Body of pancreas (tissue), 4 donors: ENCODE results near the gene PGLYRP1. TPM values are rescaled to one million over a fixed set of nuclear protein-coding genes. Genes with fewer than 3 reads are reported as not detected.

Experiments
- ATAC-seq: fragments of 150-250 bp; one replicate; pipeline ENCODE4 v1.9.1; 2016
- DNase-seq, 4 donors: peaks; one replicate each; pipeline ENCODE4 v3.0.0-alpha.2; 2019
- H3K27ac ChIP-seq, 4 donors: fragments of 200-600 bp; sonication (generic); 1 replicate in 3 of 4; 2 replicates in 1 of 4; pipeline versions ENCODE4 v1.5.1 to v1.6.1; 2016 to 2019; ENCODE audit warnings: mild to moderate bottlenecking in 1 of 4, mixed read lengths in 1 of 4, moderate library complexity in 1 of 4
- H3K27me3 ChIP-seq, 2 donors: fragments of 200-600 bp; sonication (generic); one replicate each; pipeline ENCODE4 v1.6.0; 2016; ENCODE audit warnings: mild to moderate bottlenecking in 1 of 2
- H3K36me3 ChIP-seq, 2 donors: fragments of 200-600 bp; sonication (generic); replicated peaks in 1 of 2; 2 replicates each; pipeline ENCODE4 v1.5.1; 2016; ENCODE audit warnings: low read depth in 2 of 2; ENCODE audit not compliant: insufficient read depth in 1 of 2
- H3K4me1 ChIP-seq: fragments of 200-600 bp; sonication (generic); one replicate; pipeline ENCODE4 v1.6.0; 2016
- H3K4me3 ChIP-seq, 2 donors: fragments of 200-600 bp; sonication (generic); 1 replicate in 1 of 2; 2 replicates in 1 of 2; pipeline ENCODE4 v1.5.1; 2016 to 2019
- H3K9me3 ChIP-seq, 3 donors: fragments of 200-600 bp; sonication (generic); 1 replicate in 2 of 3; 2 replicates in 1 of 3; pipeline ENCODE4 v1.5.1; 2016
- POLR2A ChIP-seq, 3 donors: fragments of 450-650 bp; IDR thresholded peaks; one replicate each; pipeline ENCODE4 v1.6.1; 2016; ENCODE audit warnings: antibody characterized with exemption in 3 of 3, mild to moderate bottlenecking in 2 of 3
- WGBS, 2 donors: methylation state at CpG; one replicate each; pipeline ENCODE4 v1.1.5; 2017; 5-methylcytosine and 5-hydroxymethylcytosine counted together
- intact Hi-C: fragments of 100-400 bp; cut with DNase I; formaldehyde crosslinking; loops from one replicate; pipeline ENCODE4 v1.15.1; 2023
- microRNA counts, 2 donors: library from miRNA; unstranded; fragments of <30 nt; microRNA quantifications; one replicate each; lab custom pipeline; 2017
- microRNA-seq, 2 donors: library from miRNA; unstranded; fragments of <30 nt; microRNA quantifications; one replicate each; pipeline ENCODE4, GENCODE V29; 2016; ENCODE audit warnings: borderline number of aligned reads in 2 of 2, borderline replicate concordance in 2 of 2
- small RNA-seq: library from RNA; depleted of rRNA; stranded (forward); fragments of <200 nt; gene quantifications from one replicate; pipeline ENCODE3, GENCODE V24; 2016
- total RNA-seq, 2 donors: library from RNA; depleted of rRNA; stranded (reverse); fragments of >200 nt; gene quantifications; one replicate each; pipeline ENCODE4 v1.1.0, GENCODE V29; 2016
- TF ChIP-seq, protein P1 (sequence below), 7 experiments: fragments of 450-650 bp in 4 of 7; fragments of 200-600 bp in 3 of 7; sonication (generic) in 3 of 7; IDR thresholded peaks; one replicate each; pipeline ENCODE4 v1.5.1; 2016 to 2019; ENCODE audit warnings: antibody characterized with exemption in 7 of 7

PGLYRP1 gene
- total RNA-seq, 2 donors from 2014 or later = not detected

DNA sequence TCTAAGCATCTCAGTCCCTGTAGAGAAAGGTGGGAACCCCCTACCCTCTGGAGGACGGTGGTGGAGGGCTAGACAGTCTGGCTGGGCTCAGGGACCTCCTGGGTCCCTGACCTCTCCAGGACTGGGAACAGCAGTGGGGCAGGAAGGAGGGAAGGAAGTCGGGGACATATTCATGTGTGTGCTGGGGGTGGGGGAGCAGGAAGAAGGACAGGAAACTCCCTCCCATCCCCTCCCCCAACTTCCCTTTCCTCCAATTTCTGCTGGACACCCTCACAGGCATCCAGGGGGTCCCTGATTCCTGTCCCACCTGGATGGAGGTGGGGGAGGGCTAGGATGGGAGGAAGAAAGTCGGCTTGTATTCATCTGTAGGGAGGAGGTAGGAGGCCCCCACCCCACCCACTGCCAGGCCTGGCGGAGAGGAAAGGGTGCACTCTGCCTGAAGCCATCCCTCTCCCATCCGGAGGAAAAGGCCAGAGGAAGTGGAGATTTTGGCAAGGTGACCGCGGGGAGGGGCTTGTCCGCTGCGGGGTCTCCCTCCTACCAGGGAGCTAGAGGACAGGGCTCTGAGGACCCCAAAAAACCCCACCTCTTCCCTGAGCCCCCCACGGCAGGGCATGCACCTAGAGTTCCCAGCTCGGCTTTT, 51.5 kb downstream of the PGLYRP1 start:
- Histone ChIP-seq H3K27me3 (no peaks in the 10 kb centered on the region), H3K27ac (no peak overlapping the region), H3K36me3 (no peaks in the 10 kb centered on the region), H3K4me1 (peaks cover 7% of the 10 kb centered on the region), H3K9me3 (no peaks in the 10 kb centered on the region), H3K4me3 (no peak overlapping the region)
- TF ChIP-seq POLR2A (IDR thresholded peaks at IDR 0.05) = no peak
- TF ChIP-seq, protein P1, sequence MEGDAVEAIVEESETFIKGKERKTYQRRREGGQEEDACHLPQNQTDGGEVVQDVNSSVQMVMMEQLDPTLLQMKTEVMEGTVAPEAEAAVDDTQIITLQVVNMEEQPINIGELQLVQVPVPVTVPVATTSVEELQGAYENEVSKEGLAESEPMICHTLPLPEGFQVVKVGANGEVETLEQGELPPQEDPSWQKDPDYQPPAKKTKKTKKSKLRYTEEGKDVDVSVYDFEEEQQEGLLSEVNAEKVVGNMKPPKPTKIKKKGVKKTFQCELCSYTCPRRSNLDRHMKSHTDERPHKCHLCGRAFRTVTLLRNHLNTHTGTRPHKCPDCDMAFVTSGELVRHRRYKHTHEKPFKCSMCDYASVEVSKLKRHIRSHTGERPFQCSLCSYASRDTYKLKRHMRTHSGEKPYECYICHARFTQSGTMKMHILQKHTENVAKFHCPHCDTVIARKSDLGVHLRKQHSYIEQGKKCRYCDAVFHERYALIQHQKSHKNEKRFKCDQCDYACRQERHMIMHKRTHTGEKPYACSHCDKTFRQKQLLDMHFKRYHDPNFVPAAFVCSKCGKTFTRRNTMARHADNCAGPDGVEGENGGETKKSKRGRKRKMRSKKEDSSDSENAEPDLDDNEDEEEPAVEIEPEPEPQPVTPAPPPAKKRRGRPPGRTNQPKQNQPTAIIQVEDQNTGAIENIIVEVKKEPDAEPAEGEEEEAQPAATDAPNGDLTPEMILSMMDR (IDR thresholded peaks at IDR 0.05) = no peak
- ATAC-seq = no peak
- 6 to 10% methylated on average over 9 to 11 of the region's 11 CpGs for WGBS, 2 donors
- DNase-seq = no peak
- intact Hi-C loops = no loop called here

DNA sequence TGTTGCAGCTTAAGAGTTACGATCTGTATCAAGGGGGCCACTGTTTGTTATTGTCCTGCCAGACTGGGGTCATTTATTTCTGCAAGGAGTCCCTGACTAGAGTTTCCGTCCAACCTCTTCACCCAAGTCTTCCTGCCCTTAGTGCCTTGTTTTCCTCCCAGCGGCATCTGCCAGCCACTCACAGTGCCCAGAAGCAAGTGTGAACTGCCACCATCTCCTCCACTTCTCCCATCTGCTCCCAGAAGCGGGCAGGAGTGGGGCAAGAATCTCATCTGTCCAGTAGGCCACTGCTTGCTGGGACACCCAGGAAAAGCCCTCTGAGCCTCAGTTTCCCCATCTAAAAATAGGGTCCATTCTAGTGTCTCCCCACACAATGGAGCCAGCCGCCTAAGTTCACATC, 53.2 kb downstream of the PGLYRP1 start:
- intact Hi-C loops = no loop called here

More for the DNA sequence above, 53.2 kb downstream of the PGLYRP1 start:
- 49 to 57% methylated on average over 5 of the region's 5 CpGs for WGBS, 2 donors
- TF ChIP-seq, protein P1 (IDR thresholded peaks at IDR 0.05) = no peak
- TF ChIP-seq POLR2A (IDR thresholded peaks at IDR 0.05) = no peak
- Histone ChIP-seq H3K27me3 (no peaks in the 10 kb centered on the region), H3K9me3 (no peaks in the 10 kb centered on the region), H3K36me3 (no peaks in the 10 kb centered on the region), H3K4me3 (no peak overlapping the region), H3K4me1 (peaks cover 7% of the 10 kb centered on the region), H3K27ac (no peak overlapping the region)
- ATAC-seq = no peak
- DNase-seq = no peak

MicroRNAs within 50 kb of the gene (microRNA counts, 767-probe panel; counts per million panel counts)
- microRNA hsa-miR-769-3p (lab: Ali Mortazavi, UCI) = 0 to 736 counts per million in 2 donors
- 0 to 736 counts per million in 2 donors for microRNA hsa-miR-769-5p (lab: Ali Mortazavi, UCI)

Small RNA genes within 50 kb of the gene (microRNA-seq; reads per million reads assigned to microRNA genes)
- 26.5 to 41.9 reads per million in 2 donors for gene MIR769

Small RNA genes within 50 kb of the gene (small RNA-seq; reads per million reads assigned to genes)
- gene MIR769 = 59.4 reads per million, percentile 96 among the genes with 10 or more reads in this experiment

Other genes with a start within 250 kb of the PGLYRP1 start
- gene DMPK, start 240.6 kb downstream of the PGLYRP1 start, total RNA-seq = 10 to 100 TPM; 57.9 to 81.4 TPM
- 10 to 100 TPM; 19.7 to 20.4 TPM for gene DMWD, start 230.2 kb downstream of the PGLYRP1 start, total RNA-seq
- under 1 TPM in 1 of 2 donors, not detected in 1; 0.33 TPM for gene RSPH6A, start 207.7 kb downstream of the PGLYRP1 start, total RNA-seq
- 10 to 100 TPM; 23.3 to 32.3 TPM for gene SYMPK, start 159.9 kb downstream of the PGLYRP1 start, total RNA-seq
- gene FOXA3, start 158.7 kb downstream of the PGLYRP1 start, total RNA-seq = 10 to 100 TPM in 1 of 2 donors, 1 to 10 TPM in 1; 3.0 to 16.3 TPM
- 10 to 100 TPM; 24.1 to 25.1 TPM for gene IRF2BP1, start 136.9 kb downstream of the PGLYRP1 start, total RNA-seq
- 10 to 100 TPM in 1 of 2 donors, 1 to 10 TPM in 1; 6.7 to 13.5 TPM for gene MYPOP, start 120.4 kb downstream of the PGLYRP1 start, total RNA-seq
- gene NANOS2, start 108.3 kb downstream of the PGLYRP1 start, total RNA-seq = not detected
- 1 to 10 TPM; 1.3 to 1.6 TPM for gene NOVA2, start 49.2 kb downstream of the PGLYRP1 start, total RNA-seq
- gene CCDC61, start 27.6 kb downstream of the PGLYRP1 start, total RNA-seq = 10 to 100 TPM in 1 of 2 donors, 1 to 10 TPM in 1; 7.8 to 14.5 TPM
- gene IGFL4, start 17.9 kb upstream of the PGLYRP1 start, total RNA-seq = not detected
- not detected for gene IGFL3, start 101.6 kb upstream of the PGLYRP1 start, total RNA-seq
- not detected for gene IGFL2, start 125.2 kb upstream of the PGLYRP1 start, total RNA-seq
- not detected for gene IGFL1, start 206.7 kb upstream of the PGLYRP1 start, total RNA-seq